Uterus (tissue), 4 donors: ENCODE data around the gene HOXB7. TPM values are rescaled to one million over a fixed set of nuclear protein-coding genes. Genes with fewer than 3 reads are reported as not detected.
A peak's percentile ranks its signal among the peaks of the same experiment; 100 is the strongest.

Experiments used
- DNase-seq, 2 donors: peaks; one replicate each; pipeline ENCODE4 v3.0.0-alpha.2; 2019 to 2020
- H3K27ac ChIP-seq, 2 donors: fragments of 200-600 bp; sonication (generic); 1 replicate in 1 of 2; 2 replicates in 1 of 2; pipeline ENCODE4 v1.5.1; 2016 to 2018
- H3K27me3 ChIP-seq, 2 donors: fragments of 200-600 bp; sonication (generic); one replicate each; pipeline ENCODE4 v1.5.1; 2018 to 2019; ENCODE audit warnings: control low read depth in 1 of 2
- H3K36me3 ChIP-seq, 2 donors: fragments of 200-600 bp; sonication (generic); one replicate each; pipeline ENCODE4 v1.5.1; 2019; ENCODE audit warnings: control low read depth in 1 of 2
- H3K4me1 ChIP-seq, 2 donors: fragments of 200-600 bp; sonication (generic); one replicate each; pipeline ENCODE4 v1.5.1; 2018 to 2019; ENCODE audit warnings: control low read depth in 1 of 2
- H3K4me3 ChIP-seq, 2 donors: fragments of 200-600 bp; sonication (generic); 1 replicate in 1 of 2; 2 replicates in 1 of 2; pipeline ENCODE4 v1.5.1; 2018 to 2019; ENCODE audit warnings: mild to moderate bottlenecking in 1 of 2
- H3K9me3 ChIP-seq, 2 donors: fragments of 200-600 bp; sonication (generic); one replicate each; pipeline ENCODE4 v1.5.1; 2019; ENCODE audit warnings: control low read depth in 1 of 2
- CTCF ChIP-seq, 4 experiments: fragments of 200-600 bp in 2 of 4; fragments of 450-650 bp in 2 of 4; sonication (generic) in 2 of 4; IDR thresholded peaks; one replicate each; pipeline ENCODE4 v1.5.1; 2016 to 2019; ENCODE audit warnings: antibody characterized with exemption in 4 of 4, mild to moderate bottlenecking in 2 of 4, moderate library complexity in 1 of 4
- POLR2A ChIP-seq, 2 donors: fragments of 450-650 bp; IDR thresholded peaks; one replicate each; pipeline ENCODE4 v1.6.1; 2016; ENCODE audit warnings: antibody characterized with exemption in 2 of 2, mild to moderate bottlenecking in 1 of 2, moderate library complexity in 1 of 2
- intact Hi-C: fragments of 100-400 bp; cut with DNase I; formaldehyde crosslinking; loops from one replicate; pipeline ENCODE4 v1.15.1; 2023; ENCODE audit warnings: low total_unique reads
- total RNA-seq, 4 donors: library from RNA; depleted of rRNA in 3 of 4; stranded (reverse); fragments of >200 nt in 3 of 4; gene quantifications; one replicate each; pipeline versions ENCODE4 v1.1.0 to v1.2.4, GENCODE V29; 2014 to 2023
- donor health status: DM: yes; HTN: yes; CAD: no.

HOXB7 gene
- total RNA-seq, 4 donors from 2014 or later: 1.0 to 6.9 (median 3.5) TPM; not detected in 1

DNA sequence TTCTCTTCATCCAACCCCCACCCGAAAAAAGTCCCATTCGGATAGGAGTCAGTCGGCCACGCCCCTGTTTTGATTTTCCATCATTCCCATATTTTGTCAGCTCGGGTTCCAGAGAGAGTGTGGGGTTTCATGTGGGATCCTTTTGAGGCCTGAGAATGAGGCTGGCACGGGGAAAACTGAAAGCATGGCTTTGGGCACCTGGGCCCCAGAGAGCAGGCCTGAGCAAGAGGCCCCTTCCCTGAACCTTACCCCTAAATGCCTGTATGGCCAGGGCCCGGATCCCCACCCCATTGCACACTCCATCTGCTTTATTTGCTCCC lies 28.1 kb downstream of the HOXB7 start:
- peak overlapping the region; percentile 73 to 87 for H3K27ac ChIP-seq
- peaks cover 0 to 6% of the 10 kb centered on the region in 2 donors for H3K4me1 ChIP-seq
- intact Hi-C loops: no loop called here
- TF ChIP-seq POLR2A (IDR thresholded peaks at IDR 0.05): no peak
- no peak for TF ChIP-seq CTCF (IDR thresholded peaks at IDR 0.05)
- H3K4me3 ChIP-seq: peak overlapping the region in 1 of 2 donors; percentile 37
- DNase-seq: no peak
- no peaks in the 10 kb centered on the region for H3K9me3 ChIP-seq
- H3K27me3 ChIP-seq: peaks cover 0 to 66% of the 10 kb centered on the region in 2 donors
- no peaks in the 10 kb centered on the region for H3K36me3 ChIP-seq

DNA sequence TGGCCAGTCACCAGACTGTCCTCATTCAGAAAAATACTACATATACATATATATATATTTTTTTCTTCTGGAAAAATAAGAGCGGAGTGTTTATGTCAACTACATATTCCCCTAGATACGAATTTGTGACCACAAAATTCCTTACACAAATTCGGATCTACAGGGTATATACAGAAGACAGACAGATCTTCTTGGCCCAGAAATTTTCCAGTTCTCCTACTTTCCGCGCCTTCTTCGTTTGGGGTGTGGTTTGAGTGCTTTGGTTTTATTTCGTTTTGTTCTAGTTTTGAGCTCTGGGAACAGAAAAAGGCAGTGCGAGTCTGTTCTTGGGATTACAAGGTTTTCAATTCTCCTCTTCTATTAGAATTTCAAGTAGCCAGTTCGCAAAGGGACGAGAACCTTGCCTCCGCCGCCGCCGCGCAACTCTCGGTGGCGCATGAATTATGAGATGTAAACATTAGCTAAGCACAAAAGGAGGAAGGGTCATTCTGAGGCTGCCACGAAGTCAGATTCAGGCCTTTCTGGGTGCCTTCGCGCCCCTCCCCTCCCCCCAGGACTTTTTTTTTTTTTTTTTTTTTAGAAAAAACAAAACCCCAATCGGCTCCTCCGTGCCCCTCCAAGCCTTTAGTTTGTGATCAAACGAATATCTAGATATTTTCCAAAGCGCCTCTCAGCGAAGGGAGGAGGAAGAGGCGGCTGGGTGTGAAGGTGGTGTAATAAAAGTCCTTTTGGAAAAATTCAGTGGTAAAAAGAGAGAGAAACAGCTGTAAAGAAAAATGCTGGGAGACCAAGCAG lies 30.9 kb downstream of the HOXB7 start:
- Histone ChIP-seq H3K27me3 (peaks cover 0 to 57% of the 10 kb centered on the region in 2 donors), H3K4me1 (peaks cover 0 to 7% of the 10 kb centered on the region in 2 donors), H3K27ac (peak overlapping the region; percentile 73 to 87), H3K4me3 (no peak overlapping the region), H3K9me3 (no peaks in the 10 kb centered on the region), H3K36me3 (no peaks in the 10 kb centered on the region)
- intact Hi-C loops: no loop called here
- TF ChIP-seq CTCF (IDR thresholded peaks at IDR 0.05) (no peak), POLR2A (IDR thresholded peaks at IDR 0.05) (no peak)
- DNase-seq: no peak

GRCh38 chr17:48579471-48579759 lies 31.4 kb downstream of the HOXB7 start:
- TF ChIP-seq POLR2A (IDR thresholded peaks at IDR 0.05) (no peak), CTCF (IDR thresholded peaks at IDR 0.05) (no peak)
- DNase-seq: no peak
- H3K27ac ChIP-seq: peak overlapping the region in 1 of 2 donors; percentile 87

DNA sequence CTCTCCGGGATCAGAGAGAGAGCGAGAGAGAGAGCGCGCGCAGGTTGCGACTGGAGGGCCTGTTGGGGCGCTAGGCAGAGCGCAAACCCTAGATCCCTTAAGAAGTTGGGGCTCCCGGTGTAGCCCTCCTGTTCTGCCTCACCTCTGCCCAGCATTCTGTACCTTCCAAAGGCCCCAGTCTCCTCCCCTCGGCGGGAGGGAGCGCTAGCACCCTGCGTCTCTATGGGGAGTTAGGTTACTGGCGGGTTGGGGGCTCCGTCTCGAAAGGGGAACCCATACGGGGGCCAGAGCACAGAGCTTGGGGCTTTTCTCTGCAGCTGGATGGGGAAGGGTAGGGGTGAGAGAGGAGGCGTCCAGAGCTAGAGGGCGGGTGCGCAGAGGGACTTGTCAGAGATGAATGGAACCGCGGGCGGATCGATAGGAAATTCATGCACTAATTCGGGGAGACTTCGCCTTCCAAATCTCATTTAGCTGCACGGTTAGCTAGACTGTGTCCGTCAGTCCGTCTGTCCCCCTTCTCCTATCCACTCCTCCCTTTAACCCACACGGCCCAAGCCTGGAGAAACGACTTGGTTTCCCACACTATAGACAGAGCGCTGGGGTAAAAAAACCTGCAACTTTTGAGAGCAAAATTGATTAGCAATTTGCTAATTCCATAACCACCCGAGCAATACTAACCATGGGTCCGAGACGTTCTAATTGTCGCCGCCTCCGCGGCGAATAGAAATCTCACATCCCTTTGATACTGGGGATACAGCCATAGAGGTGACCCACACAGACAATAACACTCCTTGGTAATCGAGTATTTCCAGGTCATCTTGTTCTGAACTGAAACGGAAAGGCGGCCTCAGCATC lies 32.0 kb downstream of the HOXB7 start:
- Histone ChIP-seq H3K27ac (peak overlapping the region; percentile 68 to 87), H3K4me1 (peaks cover 0 to 4% of the 10 kb centered on the region in 2 donors)

More at GRCh38 chr17:48579471-48579759, 31.4 kb downstream of the HOXB7 start:
- H3K27me3 ChIP-seq: peaks cover 0 to 55% of the 10 kb centered on the region in 2 donors
- intact Hi-C loops: no loop called here
- no peak overlapping the region for H3K4me3 ChIP-seq
- no peaks in the 10 kb centered on the region for H3K36me3 ChIP-seq
- no peaks in the 10 kb centered on the region for H3K9me3 ChIP-seq
- H3K4me1 ChIP-seq: peaks cover 0 to 4% of the 10 kb centered on the region in 2 donors

More for the DNA sequence above, 32.0 kb downstream of the HOXB7 start:
- Histone ChIP-seq H3K9me3 (no peaks in the 10 kb centered on the region), H3K27me3 (peaks cover 0 to 49% of the 10 kb centered on the region in 2 donors), H3K36me3 (no peaks in the 10 kb centered on the region), H3K4me3 (peak overlapping the region; percentile 29 to 39)
- intact Hi-C loops: no loop called here
- TF ChIP-seq POLR2A (IDR thresholded peaks at IDR 0.05): no peak
- no peak for TF ChIP-seq CTCF (IDR thresholded peaks at IDR 0.05)
- DNase-seq: no peak
